Endothelial cell of umbilical vein (primary cell): ENCODE data around the gene IGFBP6. TPM values are rescaled to one million over a fixed set of nuclear protein-coding genes. Genes with fewer than 3 reads are reported as not detected.

Experiments
- BruUV-seq: library from RNA; stranded (reverse); fragments of 400-500 nt; replicated peaks from 2 replicates; lab custom pipeline; 2021; lab: Mats Ljungman, UMichigan
- CTCF ChIA-PET: fragments of 300-600, 350-600 bp; sonication (Branson Sonifier 250); formaldehyde crosslinking; loops from one replicate; lab custom pipeline; 2021; ENCODE audit warnings: antibody characterized with exemption, inconsistent platforms; lab: Charles Lee
- POLR2A ChIA-PET: fragments of 300-600, 350-600 bp; sonication (Branson Sonifier 250); formaldehyde crosslinking; loops from one replicate; lab custom pipeline; 2021; ENCODE audit warnings: antibody characterized with exemption, inconsistent platforms; lab: Charles Lee
- DNase-seq: peaks from one replicate; pipeline ENCODE4 v3.0.0-alpha.2; 2011; ENCODE audit warnings: low read depth, low spot score
- FAIRE-seq: peaks from 2 replicates; lab custom pipeline; 2011; peaks lifted over from hg19 to GRCh38; lab: Jason Lieb, UNC
- H2AFZ ChIP-seq: 2 replicates; pipeline ENCODE4 v1.6.0; 2012; ENCODE audit warnings: low read depth, low read length, control low read depth, inconsistent platforms
- H3K27ac ChIP-seq: 2 replicates; pipeline ENCODE4 v1.5.1; 2011; ENCODE audit warnings: low read depth, mild to moderate bottlenecking, control low read depth, low read length, moderate library complexity; ENCODE audit not compliant: insufficient read depth
- H3K27me3 ChIP-seq, 2 experiments: 2 replicates each; pipeline versions ENCODE4 v1.6.0 to v1.6.1; 2011; ENCODE audit warnings: low read length in 2 of 2, mixed read lengths in 1 of 2; ENCODE audit not compliant: control insufficient read depth in 2 of 2, insufficient read depth in 2 of 2
- H3K36me3 ChIP-seq, 2 experiments: 2 replicates in 1 of 2; 3 replicates in 1 of 2; pipeline ENCODE4 v1.5.1; 2011; ENCODE audit warnings: low read length in 2 of 2, mild to moderate bottlenecking in 1 of 2, moderate library complexity in 1 of 2; ENCODE audit not compliant: control insufficient read depth in 2 of 2, insufficient read depth in 2 of 2; ENCODE audit errors: extremely low read depth in 1 of 2
- H3K4me1 ChIP-seq: 3 replicates; pipeline ENCODE4 v1.5.1; 2011; ENCODE audit warnings: mild to moderate bottlenecking, low read length; ENCODE audit not compliant: control insufficient read depth, insufficient read depth; ENCODE audit errors: extremely low read depth
- H3K4me2 ChIP-seq: 2 replicates; pipeline ENCODE4 v1.6.1; 2011; ENCODE audit warnings: low read length, control low read depth, mixed read lengths; ENCODE audit not compliant: insufficient read depth
- H3K4me3 ChIP-seq, 3 experiments: fragments of 200-600 bp in 1 of 3; sonication (generic), shearing (Covaris generic) in 1 of 3; replicated peaks in 1 of 3; 2 replicates each; pipeline ENCODE4 v1.5.1; 2011 to 2016; ENCODE audit warnings: control low read depth in 3 of 3, low read length in 3 of 3, mild to moderate bottlenecking in 2 of 3, inconsistent platforms in 1 of 3, low read depth in 1 of 3, moderate library complexity in 1 of 3; ENCODE audit not compliant: insufficient read depth in 1 of 3
- H3K79me2 ChIP-seq: 2 replicates; pipeline ENCODE4 v1.6.0; 2012; ENCODE audit warnings: low read length, inconsistent platforms; ENCODE audit not compliant: control insufficient read depth, insufficient read depth
- H3K9ac ChIP-seq: replicated peaks from 2 replicates; pipeline ENCODE3; 2011; ENCODE audit warnings: low read length, control low read depth; ENCODE audit not compliant: insufficient read depth; ENCODE audit errors: extremely low read depth
- H3K9me1 ChIP-seq: replicated peaks from 3 replicates; pipeline ENCODE4 v1.6.0; 2011; ENCODE audit warnings: mild to moderate bottlenecking, low read length; ENCODE audit not compliant: control insufficient read depth, insufficient read depth; ENCODE audit errors: extremely low read depth
- H3K9me3 ChIP-seq: replicated peaks from 2 replicates; pipeline ENCODE4 v1.5.1; 2012; ENCODE audit warnings: low read length, inconsistent platforms; ENCODE audit not compliant: control insufficient read depth, insufficient read depth
- H4K20me1 ChIP-seq: replicated peaks from 2 replicates; pipeline ENCODE3; 2011; ENCODE audit warnings: mild to moderate bottlenecking, low read length; ENCODE audit not compliant: control insufficient read depth, insufficient read depth; ENCODE audit errors: extremely low read depth
- EZH2 ChIP-seq: IDR thresholded peaks from 2 replicates; pipeline ENCODE4 v1.6.1; 2012; ENCODE audit warnings: borderline replicate concordance, low read depth, mild to moderate bottlenecking, moderate library complexity, low read length, inconsistent platforms; ENCODE audit not compliant: severe bottlenecking
- FOS ChIP-seq: IDR thresholded peaks from 2 replicates; pipeline ENCODE4 v1.6.1; 2011; ENCODE audit warnings: mild to moderate bottlenecking, low read length, moderate library complexity, borderline replicate concordance; ENCODE audit not compliant: insufficient read depth
- GATA2 ChIP-seq: IDR thresholded peaks from 2 replicates; pipeline ENCODE4 v1.7.0; 2011; ENCODE audit warnings: low read depth, mild to moderate bottlenecking, moderate library complexity, mixed read lengths, low read length; ENCODE audit not compliant: insufficient read length, insufficient read depth
- JUN ChIP-seq: IDR thresholded peaks from 2 replicates; pipeline ENCODE4 v1.6.1; 2011; ENCODE audit warnings: borderline replicate concordance, low read depth; ENCODE audit not compliant: insufficient read length, insufficient read depth
- MYC ChIP-seq: IDR thresholded peaks from one replicate; pipeline ENCODE4 v1.6.1; 2011; ENCODE audit warnings: mild to moderate bottlenecking, low read depth, low read length
- POLR2A ChIP-seq: IDR thresholded peaks from 2 replicates; pipeline ENCODE4 v1.6.1; 2012; ENCODE audit warnings: low read depth, mild to moderate bottlenecking, control low read depth, low read length
- POLR2AphosphoS5 ChIP-seq: IDR thresholded peaks from 2 replicates; pipeline ENCODE4 v1.6.1; 2012; ENCODE audit warnings: low read depth, mild to moderate bottlenecking, control low read depth, low read length, moderate library complexity; ENCODE audit not compliant: insufficient read depth
- dilution Hi-C: fragments of 300-500 bp; cut with MboI; formaldehyde crosslinking; loops from one replicate; pipeline ENCODE4 v1.15.0; 2019; ENCODE audit warnings: low sequenced_read_pairs; ENCODE audit not compliant: extremely low pct_ligation_motif_present
- intact Hi-C: fragments of 100-400 bp; cut with micrococcal nuclease; formaldehyde crosslinking; loops from one replicate; pipeline ENCODE4 v1.10.0; 2022
- polyA plus RNA-seq, 4 experiments: library from polyadenylated mRNA; depleted of rRNA in 3 of 4; stranded (reverse) in 3 of 4; unstranded in 1 of 4; fragments of >200 nt; gene quantifications; 2 replicates each; pipeline versions ENCODE4 v1.2.1 to v1.2.3, GENCODE V29; 2011 to 2012; ENCODE audit warnings: missing spikeins in 1 of 4
- total RNA-seq: library from RNA; stranded (reverse); gene quantifications from 2 replicates; pipeline ENCODE4 v1.2.3, GENCODE V29; 2021
- TF ChIP-seq, protein P1 (sequence below), 2 donors: IDR thresholded peaks; 1 replicate in 1 of 2; 2 replicates in 1 of 2; pipeline ENCODE4 v1.5.1; 2011; ENCODE audit warnings: low read length in 2 of 2, mild to moderate bottlenecking in 2 of 2, moderate library complexity in 2 of 2, control low read depth in 1 of 2, inconsistent platforms in 1 of 2, low read depth in 1 of 2; ENCODE audit not compliant: insufficient read depth in 1 of 2; ENCODE audit errors: extremely low read depth in 1 of 2
- TF ChIP-seq, protein P2 (sequence below): IDR thresholded peaks from 2 replicates; pipeline ENCODE4 v1.6.1; 2011; ENCODE audit not compliant: insufficient read depth, insufficient read length

IGFBP6 gene
- total and polyA plus RNA-seq, 2 donors (not counting 3 experiments of a cell fraction or from before 2014, with no cell fraction given), result 14.1 to 18.2 TPM

DNA sequence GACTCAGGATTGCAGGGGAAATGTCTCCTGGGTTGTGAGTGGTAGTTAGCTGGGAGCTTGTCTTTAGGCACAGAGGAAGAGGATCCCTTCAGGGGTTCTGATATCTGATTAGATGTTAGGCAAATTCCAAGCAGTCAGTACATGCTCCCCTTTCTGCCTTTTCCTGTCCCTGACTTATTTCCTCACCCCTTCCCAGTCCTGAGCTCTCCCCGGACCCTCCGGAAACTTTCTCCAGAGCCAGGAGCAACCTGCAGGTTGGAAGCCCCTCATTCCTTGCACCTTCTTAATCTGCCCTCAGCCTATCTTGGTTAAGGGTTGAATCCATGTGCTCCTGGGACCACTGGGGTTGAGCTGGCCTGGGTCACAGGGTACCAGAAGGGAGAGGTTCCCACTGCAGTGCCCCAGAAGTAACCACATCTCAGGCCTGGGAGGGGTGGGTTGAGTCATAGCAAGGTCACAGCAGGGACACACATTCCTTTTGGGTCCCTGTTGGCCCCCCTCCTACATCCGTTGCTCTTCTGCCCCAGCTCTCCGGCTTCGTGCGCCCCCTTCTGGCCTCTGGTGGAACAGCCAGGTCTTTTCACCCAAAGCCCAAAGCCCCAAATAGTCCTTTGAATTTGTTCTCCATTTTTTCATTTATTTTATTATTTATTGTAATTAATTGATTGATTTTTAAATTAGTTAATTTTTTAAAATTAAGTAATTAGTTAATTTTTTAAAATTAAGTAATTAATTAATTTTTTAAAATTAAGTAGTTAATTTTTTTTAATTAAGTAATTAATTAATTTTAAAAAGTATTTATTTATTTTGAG lies 1.8 kb downstream of the IGFBP6 start:
- dilution Hi-C loops (no loop called here), intact Hi-C loops (loop anchor here (1.0 to 5.0 kb wide), 5 partner anchors 20 to 61 kb away; partner anchors contain the start of genes SPRYD3 and TNS2)
- CTCF ChIA-PET, result interaction anchor here (0.8 to 10.8 kb wide), 22 partner anchors 9 to 170 kb away, joined by 3 to 463 read pairs (median 6); partner anchors contain the start of genes CSAD, SPRYD3 and ZNF740
- Histone ChIP-seq H3K9me1 (no peaks in the 10 kb centered on the region), H3K9me3 (no peaks in the 10 kb centered on the region), H3K9ac (no peak overlapping the region), H3K4me3 (no peak overlapping the region), H3K27me3 (no peaks in the 10 kb centered on the region), H3K36me3 (no peaks in the 10 kb centered on the region), H4K20me1 (no peaks in the 10 kb centered on the region), H3K4me1 (peaks cover 27% of the 10 kb centered on the region), H3K4me2 (peak overlapping the region; percentile 56), H2AFZ (peak overlapping the region; percentile 99), H3K79me2 (no peaks in the 10 kb centered on the region), H3K27ac (peak overlapping the region; percentile 50)
- POLR2A ChIA-PET, result interaction anchor here (1.8 to 2.2 kb wide), 3 partner anchors 20 to 33 kb away, joined by 4 to 9 read pairs (median 5); partner anchors contain the start of gene SPRYD3
- TF ChIP-seq, protein P1, sequence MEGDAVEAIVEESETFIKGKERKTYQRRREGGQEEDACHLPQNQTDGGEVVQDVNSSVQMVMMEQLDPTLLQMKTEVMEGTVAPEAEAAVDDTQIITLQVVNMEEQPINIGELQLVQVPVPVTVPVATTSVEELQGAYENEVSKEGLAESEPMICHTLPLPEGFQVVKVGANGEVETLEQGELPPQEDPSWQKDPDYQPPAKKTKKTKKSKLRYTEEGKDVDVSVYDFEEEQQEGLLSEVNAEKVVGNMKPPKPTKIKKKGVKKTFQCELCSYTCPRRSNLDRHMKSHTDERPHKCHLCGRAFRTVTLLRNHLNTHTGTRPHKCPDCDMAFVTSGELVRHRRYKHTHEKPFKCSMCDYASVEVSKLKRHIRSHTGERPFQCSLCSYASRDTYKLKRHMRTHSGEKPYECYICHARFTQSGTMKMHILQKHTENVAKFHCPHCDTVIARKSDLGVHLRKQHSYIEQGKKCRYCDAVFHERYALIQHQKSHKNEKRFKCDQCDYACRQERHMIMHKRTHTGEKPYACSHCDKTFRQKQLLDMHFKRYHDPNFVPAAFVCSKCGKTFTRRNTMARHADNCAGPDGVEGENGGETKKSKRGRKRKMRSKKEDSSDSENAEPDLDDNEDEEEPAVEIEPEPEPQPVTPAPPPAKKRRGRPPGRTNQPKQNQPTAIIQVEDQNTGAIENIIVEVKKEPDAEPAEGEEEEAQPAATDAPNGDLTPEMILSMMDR (IDR thresholded peaks at IDR 0.05; ENCODE audit: extremely low read depth in 1 of 2, insufficient read depth in 1 of 2, low read depth in 1 of 2, low read length in 2 of 2), result peak; percentile 94 to 95
- TF ChIP-seq POLR2AphosphoS5, result peak; percentile 60
- TF ChIP-seq EZH2, result no peak
- TF ChIP-seq MYC, result no peak
- TF ChIP-seq FOS, result peak; percentile 80
- TF ChIP-seq, protein P2, sequence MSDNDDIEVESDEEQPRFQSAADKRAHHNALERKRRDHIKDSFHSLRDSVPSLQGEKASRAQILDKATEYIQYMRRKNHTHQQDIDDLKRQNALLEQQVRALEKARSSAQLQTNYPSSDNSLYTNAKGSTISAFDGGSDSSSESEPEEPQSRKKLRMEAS, result no peak
- TF ChIP-seq GATA2, result peak; percentile 23
- TF ChIP-seq JUN, result peak; percentile 44
- TF ChIP-seq POLR2A, result peak; percentile 53
- FAIRE-seq, result peak; percentile 95
- peak; percentile 83 for DNase-seq
- no TSS peak for BruUV-seq
